Activated CD8-positive, alpha-beta memory T cell treated with anti-CD3 and anti-CD28 coated beads for 24 hours (primary cell): ENCODE data around the gene ZNF408.

ENCODE experiments used
- DNase-seq: peaks from one replicate; pipeline ENCODE4 v3.0.0-alpha.2; 2020

Gene ZNF408

GRCh38 chr11:46676436-46677158 is 24.2 kb upstream of the ZNF408 start:
- DNase-seq: no peak

GRCh38 chr11:46677169-46677568 is 23.7 kb upstream of the ZNF408 start:
- no peak for DNase-seq

DNA sequence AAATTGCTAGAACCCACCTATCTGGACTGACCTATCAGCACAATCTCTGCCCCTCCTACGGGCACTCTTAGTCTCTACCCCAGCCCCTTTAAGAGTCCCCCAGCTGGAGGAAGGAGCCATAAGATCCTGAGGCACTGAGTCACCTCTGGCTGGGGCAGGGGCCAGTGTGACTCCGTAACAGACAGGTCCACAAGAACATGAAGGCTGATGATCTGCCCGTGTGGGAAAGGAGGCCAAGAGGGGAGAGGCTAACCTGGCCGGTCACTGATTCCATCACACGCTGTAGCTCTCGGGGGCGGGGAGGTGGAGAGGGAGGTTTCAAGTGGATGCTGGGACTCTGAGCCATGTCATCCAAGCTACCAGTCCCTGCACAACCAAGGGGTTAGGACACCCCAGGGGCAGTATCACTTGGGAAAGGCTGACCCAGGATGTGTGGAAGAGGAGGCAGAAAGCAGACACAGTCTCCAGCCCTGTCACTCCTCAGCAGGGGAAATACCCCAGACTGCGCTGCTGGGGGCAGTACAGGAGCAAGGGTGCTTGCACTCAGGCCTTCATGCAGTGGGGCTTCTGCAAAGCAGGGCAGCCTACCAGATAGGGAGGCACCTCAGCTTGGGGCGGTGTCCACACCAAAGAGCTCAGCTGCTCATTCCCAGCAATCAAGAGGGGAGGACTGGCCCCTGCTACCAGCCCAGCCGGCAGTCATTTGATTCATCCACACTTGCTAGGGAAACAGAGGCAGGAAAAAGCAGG is 22.7 kb upstream of the ZNF408 start:
- no peak for DNase-seq

DNA sequence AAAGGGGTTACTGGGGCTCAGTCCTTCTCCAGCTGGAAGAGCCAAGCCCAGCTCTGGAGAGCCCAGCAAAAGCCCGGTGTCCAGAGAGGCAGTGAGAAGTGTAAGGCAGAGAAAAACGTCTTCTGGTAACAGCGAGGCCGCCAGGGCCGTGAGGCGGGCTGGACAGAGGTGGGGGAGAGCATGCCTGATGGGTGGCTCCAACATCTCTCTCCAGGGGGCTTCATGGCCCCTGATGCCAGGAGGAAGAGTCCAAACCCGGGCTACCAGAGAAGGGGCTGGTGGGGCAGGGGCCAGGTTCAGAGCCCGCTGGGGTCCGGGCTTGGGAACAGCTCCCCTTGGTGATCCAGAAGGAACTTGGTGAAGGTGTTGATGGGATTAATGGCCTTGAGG is 22.1 kb upstream of the ZNF408 start:
- DNase-seq: no peak

DNA sequence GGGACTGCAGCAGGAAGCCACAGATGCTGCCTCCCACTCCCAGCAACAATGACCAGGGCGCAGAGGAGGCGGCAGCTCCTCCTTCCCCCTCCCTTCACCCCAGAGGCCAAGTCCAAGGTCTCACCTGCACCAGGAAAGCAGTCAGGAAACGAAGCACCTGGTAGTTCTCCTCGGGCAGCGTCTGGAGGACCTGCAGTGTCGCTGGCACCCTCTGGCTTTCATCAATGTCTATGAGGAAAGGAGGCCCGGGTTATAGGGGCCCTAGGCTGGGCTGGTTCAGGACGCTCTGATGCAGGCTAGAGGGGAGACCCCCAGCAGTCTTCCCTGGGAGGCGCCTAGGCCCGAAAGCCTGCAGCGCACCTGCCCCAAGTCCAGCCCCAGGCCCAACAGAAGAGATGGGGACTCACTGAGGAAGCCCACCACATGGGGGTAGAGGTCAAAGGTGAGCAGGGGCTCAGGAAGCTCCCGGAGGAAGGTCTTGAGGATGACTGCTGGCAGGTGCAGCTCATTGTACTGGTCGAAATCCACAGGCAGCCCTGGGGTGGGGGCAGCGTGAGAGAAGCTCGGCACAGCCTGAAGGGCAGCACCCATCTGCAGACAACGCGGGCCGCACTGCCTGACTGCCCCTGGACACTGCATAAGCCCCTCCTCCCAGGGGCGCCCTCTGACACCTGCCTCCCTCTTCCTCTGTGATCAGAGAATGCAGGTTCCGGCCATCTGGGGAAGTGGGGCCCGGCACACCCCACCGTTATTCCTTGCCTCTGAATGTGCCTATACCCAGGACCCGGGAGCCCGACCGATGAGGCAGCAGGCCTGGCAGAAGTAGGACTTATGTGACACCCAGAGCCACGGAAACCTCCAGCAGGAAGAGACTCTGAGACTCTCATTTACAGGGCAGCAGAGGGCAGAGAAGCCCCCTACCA is 21.3 kb upstream of the ZNF408 start:
- no peak for DNase-seq

DNA sequence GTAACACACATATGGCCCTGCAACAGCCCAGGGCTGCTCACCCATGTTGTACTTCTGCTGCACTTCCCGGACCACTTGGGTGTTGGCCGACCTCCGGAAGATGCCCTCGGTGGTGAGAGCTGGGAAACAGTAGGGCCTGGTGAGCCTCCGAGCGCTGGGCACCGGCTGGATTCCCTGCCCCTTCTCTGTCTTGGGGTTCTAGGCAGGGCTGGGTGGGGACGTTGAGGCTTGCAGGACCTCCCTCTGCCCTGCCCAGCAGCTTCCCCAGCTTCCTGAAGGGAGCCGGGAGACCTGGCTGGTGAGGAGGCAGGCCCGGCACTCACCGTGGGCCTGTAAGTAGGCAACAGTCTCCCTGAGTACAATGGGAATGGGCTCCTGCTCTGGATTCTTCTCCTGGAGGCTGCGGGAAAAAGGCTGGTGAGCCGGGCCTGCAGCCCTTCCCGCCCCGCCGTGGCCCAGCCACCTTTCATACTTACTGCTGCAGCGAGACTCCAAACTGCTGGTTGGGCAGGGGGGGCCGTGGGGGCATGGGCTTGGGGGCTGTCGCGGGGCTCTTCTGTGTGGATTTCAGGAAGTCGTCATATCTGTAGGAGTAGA is 20.6 kb upstream of the ZNF408 start:
- DNase-seq: no peak

GRCh38 chr11:46680815-46681214 is 20.0 kb upstream of the ZNF408 start:
- DNase-seq: no peak

GRCh38 chr11:46681814-46682213 is 19.0 kb upstream of the ZNF408 start:
- no peak for DNase-seq

DNA sequence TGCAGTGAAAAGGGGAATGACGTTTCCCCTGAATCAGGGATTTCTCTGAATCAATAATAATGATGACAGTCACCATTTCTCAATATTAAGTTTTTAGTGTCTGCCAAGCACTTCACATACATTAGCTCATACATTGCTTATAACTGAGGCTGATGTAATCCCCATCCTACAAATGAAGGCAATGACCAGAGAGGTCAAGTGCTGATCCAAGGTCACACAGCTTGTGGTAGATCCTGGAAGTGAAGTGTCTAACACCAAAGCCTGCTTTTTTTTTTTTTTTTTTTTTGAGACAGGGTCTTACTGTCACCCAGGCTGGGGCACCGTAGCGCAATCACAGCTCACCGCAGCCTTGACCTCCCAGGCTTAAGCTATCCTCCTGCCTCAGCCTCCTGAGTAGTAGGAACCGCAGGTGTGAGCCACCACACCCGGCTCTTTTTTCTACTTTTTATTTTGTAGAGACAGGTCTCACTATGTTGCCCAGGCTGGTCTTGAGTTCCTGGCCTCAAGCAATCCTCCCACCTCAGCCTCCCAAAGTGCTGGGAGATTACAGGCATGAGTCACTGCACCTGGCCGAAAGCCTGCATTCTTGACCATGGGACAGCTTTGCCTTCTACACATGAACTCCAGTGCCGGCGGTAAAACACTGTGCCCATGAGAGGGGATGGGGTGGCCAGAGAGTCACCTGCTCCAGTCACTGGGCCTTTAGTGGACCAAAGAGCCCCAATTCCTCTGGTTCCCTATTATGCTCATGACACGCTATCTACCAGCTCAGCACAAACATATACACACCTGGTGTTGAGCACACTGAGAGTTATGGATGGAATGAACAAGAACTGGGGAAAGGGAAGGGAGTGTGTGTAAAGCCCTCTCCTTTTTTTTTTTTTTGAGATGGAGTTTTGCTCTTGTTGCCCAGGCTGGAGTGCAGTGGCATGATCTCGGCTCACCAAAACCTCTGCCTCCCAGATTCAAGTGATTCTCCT is 17.8 kb upstream of the ZNF408 start:
- no peak for DNase-seq

GRCh38 chr11:46684367-46684766 is 16.5 kb upstream of the ZNF408 start:
- DNase-seq: no peak

DNA sequence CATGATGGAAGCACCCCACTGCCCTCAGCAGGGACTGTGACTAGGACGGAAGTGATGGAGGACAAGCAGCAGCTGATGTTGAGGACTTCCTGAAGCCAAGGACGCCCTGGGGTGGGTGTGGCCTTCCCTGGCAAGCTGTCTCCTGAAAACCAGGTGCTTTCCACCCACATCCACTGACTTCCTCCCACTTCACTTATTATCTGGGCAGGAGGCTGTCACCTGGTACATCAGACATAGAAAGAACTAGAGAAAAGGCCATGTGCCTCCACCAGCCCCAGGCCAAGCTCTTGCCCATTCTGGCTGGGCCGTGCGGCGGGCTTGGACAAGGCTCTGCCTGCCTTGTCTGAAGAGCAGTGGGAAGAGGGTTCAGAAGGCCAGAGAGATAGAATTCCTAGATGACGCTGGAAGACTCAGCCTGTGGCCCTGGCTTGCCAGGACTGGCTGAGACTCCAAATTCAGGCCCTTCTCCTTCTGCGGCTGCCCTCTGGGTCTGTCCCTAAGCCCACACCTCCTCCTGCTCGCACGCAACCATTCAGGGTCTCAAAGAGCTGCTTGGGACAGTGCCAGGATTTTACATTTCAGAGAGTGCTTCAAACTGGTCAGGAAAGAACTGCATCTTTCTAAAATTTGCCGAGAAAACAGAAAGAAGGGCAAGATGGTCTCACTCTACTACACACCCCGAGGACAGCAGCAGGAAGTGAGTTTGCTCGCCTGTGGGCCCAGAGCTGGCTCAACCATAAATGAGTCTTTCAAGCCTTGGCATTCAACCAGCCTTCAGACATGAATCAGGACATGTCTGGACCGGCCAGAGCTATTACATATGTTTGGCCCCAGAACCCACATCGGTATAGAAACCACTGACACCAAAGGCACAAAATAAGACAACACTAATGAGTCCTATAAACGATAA is 13.7 kb upstream of the ZNF408 start:
- no peak for DNase-seq

DNA sequence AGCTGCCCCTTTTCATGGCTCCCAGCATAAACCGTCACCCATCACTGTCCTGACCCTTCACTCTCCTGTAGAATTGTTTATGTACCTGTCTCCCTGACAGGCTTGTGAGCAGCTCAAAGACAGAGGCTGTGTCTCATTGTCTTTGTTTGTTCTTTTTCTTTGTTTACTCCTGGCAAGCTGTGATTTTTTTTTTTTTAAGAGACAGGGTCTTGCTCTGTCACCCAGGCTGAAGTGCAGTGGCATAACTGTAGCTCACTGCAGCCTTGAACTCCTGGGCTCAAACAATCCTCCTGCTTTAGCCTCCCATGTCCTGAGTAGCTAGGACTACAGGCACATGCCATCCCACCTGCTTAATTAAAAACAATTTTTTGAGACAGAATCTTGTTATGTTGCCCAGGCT is 10.1 kb upstream of the ZNF408 start:
- DNase-seq: no peak

- no peak for DNase-seq
These were observed 8.4 kb upstream of the ZNF408 start for GRCh38 chr11:46692450-46692849.

DNA sequence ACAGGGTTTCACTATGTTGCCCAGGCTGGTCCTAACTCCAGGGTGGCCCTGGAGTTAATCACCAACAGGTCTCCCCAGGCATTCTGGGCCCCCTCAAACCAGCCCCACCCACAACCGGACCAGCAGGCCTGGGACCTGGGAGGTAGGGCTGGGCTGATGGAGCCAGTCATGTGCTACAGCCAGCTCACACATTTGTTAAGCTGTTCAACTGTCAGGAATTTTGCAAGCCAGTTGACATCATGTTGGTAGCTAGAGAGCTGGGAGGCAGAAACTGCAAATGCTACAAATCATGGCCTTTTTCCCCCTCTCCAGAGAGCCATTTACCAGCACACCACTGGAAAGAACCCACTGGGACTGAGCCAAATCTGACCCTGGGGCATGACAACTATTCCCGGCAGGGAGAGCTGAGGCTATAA is 7.2 kb upstream of the ZNF408 start:
- no peak for DNase-seq

- no peak for DNase-seq
These were observed 6.8 kb upstream of the ZNF408 start for GRCh38 chr11:46694072-46694471.

DNA sequence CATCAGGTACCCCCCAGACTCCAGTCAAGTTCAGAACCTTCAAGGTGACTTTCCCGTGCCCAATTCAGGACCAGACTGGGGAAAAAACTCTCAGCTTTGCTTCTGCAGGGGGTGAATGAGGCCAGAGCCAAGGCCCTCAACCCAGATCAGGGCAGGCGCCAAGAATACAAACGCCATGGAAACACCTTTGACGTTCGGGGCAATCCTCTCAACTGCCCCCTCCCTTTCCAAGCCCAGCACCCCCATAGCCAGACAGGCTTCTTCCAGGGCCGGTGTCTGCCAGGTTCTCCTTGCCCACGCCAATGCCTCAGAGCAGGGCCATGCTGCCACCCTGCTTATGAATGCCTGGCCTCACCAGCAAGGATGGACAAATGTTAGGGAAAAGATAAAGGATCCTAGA is 6.2 kb upstream of the ZNF408 start:
- no peak for DNase-seq

DNA sequence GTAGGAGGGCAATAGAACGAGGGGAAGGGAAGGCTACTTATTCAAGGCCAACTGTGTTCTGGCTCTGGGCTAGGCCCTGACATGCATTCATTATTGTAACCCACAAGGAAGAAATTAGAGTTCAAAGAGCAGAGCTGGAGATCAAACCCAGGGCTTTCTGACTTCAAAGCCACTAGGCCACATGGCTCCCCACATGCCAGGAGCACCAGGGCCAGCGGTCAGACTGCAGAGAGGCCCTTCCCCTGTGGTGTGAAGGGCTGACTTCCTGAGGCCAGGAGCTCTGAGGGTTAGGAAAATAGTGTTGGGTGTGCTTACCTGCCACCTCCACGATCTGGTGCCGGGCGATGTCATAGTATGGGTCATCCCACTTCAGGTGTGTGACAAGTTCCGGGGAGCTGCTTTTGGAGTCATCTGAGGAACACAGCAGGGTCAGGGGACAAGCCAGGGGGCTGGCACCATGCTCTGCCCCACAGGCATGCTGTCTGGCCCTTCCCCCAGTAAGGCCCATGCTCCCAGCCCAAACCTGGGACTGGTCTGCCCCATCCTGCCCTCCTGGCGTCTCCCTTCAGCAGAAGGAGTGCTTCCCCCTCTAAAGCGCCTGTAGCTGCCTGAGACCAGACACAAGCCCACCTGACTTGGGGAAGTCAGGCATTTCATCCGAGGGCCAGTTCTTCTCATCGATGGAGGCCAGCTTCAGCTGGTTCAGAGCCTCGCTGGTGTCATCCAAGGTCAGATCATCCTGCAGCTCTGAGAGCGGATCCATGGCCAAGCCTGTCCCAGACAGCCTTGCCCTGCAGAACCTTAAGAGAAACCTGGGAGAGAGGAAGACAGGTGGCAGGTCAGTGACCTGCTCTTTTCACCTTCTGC is 5.3 kb upstream of the ZNF408 start:
- no peak for DNase-seq

DNA sequence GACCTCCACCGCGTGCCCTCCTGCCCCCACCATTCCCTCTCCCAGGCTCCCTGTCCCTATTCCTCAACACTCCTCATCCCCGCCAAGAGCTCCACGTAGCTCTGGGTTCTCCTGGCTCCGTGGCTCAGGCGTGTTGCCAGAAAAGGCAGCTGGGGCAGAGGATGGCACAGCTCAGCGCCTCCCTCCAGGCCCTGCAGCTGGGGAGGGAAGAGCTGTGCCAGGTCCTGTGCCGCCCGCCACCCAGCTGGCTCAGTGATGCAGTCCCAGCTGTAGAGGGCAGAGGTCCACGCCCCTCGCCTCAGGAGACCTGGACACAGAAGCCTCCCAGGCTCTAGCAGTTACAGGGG is 4.6 kb upstream of the ZNF408 start:
- no peak for DNase-seq

GRCh38 chr11:46697303-46697702 is 3.5 kb upstream of the ZNF408 start:
- no peak for DNase-seq

- no peak for DNase-seq
These were observed 3.1 kb upstream of the ZNF408 start for GRCh38 chr11:46697723-46698122.
